Measurements from ENCODE around the gene OGFR.

OGFR gene

DNA sequence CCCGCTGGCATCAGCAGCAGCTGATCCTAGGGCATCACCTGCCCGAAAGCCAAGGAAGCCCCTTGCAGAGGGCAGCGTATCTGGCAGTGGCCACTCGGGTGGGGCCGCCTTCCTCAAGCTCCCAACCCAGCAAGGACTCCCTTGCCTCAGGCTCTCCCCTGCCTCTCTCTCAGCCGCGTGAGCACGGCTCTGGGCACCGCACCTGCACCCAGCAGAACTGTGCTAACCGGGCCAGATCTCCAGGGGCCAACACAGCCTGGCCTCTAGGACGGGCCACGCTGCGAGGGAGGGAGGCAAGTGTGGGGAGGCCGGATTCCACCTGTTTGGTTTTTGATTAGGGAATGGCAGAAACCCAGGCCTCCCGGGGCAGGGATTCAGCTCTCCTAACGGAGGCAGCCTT is 20.1 kb upstream of the OGFR start:
- DNase-seq (ENCODE audit: low read depth), result no peak

DNA sequence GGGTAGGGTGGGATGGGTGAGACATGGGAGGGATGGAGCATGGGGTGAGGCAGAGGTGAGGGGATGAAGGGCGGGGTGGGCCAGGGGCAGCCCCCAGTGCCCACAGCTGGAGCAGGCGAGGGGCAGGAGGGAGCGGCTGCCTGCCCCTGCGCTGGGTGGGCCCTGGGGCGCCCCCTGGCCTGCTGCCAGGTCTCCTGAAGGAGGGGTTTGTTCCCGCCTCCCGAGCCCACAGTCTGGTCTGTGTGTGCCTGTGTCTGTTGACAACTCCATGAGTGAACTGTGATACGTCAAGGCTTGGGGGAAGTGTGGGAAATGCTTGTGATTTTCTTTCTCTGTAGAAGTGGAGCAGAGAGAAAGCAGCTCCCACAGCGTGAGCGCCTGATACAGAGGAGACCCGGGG is 19.2 kb upstream of the OGFR start:
- no peak for DNase-seq (ENCODE audit: low read depth)

DNA sequence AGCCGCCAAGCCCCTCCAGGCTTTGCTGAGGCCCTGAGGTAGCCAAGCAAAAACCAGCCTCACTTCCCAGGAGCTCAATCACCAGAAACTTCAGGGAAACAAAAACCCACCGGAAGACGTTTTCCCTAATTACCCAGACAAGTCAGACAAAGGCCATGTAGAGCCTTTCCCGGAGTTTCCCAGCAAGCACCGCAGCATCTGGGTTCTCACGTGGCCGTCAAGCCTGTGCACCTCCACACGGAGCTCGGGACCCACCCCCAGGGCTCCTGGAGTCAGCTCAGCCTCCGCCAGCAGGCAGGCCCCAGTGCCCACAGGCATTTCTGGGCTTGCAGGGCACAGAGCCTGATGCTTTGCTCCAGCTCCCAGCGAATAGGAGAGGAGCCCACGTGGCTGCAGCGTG is 18.5 kb upstream of the OGFR start:
- no peak for DNase-seq (ENCODE audit: low read depth)

DNA sequence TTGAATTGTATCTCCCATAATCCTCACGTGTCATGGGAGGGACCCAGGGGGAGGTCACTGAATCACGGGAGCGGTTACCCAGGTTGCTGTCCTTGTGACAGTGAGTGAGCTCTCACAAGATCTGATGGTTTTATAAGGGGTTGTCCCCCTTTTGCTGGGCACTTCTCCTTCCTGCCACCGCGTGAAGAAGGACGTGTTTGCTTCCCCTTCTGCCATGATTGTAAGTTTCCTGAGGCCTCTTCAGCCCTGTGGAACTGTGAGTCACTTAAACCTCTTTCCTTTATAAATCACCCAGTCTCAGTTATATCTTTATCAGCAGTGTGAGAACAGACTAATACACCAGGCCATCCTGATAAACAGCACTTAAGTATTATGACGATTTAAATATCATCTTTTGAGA is 17.3 kb upstream of the OGFR start:
- DNase-seq (ENCODE audit: low read depth), result no peak

DNA sequence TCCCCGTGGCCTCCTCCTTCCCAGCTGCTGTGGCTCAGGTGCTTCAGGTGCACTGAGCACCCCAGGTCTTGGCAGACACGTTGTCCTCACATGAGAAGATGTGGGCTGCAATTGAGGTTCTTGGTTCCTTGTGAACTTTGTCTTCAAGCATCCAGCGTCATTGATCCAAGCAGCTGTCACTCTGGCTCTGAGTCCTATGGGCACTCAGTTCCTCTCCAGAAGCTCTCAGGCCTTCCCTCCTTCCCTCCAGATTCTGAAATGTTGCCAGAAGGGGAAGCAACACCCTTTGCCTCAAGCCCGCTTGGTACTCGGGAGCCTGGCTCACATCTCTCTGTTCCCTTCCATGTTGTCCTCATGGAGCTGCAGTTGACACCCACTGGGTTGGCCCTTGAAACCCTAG is 16.8 kb upstream of the OGFR start:
- DNase-seq (ENCODE audit: low read depth), result no peak

DNA sequence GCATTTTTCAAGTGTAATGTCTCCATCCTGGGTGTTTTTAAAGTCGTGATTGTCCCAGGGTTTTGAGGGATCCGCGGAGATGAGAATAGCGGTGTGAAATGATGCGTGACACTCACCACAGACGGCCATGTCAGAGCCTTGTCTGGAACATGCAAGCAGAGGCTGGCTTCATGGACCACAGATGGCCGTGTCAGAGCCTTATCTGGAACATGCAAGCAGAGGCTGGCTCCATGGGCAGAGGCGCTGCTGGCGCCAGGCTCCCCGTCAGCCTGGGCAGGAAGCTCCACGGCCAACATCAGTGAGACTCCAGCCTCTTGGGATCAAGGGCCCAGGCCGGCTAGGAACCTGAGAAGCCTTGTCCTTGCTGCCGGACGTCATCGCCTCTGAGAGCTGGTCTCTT is 16.0 kb upstream of the OGFR start:
- no peak for DNase-seq (ENCODE audit: low read depth)

DNA sequence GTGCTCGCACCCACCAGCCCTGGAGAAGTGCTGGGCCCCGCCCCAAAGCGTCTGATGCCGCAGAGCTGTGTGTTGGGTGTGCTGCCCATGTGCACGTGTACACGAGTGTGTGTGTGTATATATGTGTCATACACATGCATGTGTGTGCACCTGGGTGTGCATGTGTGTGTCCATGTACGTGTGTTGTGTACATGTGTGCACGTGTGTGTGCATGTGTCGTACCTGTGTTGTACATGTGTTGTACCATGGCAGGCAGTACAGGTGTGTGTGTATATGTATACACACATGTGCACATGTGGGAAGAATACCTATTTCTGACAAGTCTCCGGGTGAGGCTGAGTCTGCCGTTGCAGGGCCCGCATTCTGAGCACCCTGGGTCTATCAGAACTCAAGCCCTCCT is 14.6 kb upstream of the OGFR start:
- DNase-seq (ENCODE audit: low read depth), result no peak

DNA sequence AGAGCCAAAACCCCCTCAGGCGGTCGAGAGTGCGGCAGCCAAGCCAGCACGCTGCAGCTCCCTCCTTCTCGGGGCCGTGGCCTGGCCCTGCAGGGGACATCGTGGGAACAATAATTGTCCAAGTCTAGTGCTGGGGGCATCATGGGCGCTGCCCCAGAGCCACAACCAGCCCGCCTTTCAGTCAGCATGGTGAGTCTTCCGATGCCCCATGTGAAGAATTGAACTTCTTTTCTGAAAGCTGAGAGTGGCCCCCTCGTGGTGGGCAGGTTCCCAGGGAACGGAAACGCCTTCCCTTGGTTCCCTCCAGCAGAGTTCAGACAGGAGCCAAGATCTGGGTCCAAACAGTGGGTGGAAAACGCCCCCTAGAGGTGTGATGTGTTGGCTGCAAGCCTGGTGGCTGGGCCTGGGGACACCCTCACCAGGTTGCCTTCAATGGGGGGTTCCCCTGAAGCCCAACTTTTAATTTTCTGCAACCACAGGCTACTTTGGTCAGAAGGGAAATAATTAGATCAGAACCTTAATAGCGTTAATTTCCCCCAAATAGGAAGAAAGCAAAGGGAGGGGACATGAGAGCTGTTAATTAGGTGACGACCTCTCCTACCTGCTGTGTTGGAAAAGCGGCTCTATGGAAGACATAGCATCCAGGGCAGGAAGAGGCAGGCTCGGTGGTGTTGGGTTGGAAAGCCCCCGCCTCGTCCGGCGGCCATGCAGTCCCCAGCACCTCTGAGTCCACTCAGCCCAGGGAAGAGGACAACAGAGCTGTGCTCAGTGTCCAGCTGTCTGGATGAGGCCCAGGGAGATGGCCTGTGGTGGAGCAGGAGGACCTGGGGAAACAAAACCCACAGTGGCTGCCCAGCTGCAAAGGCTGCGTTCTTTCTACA is 13.1 kb upstream of the OGFR start:
- peak; percentile 60 for DNase-seq (ENCODE audit: low read depth)

DNA sequence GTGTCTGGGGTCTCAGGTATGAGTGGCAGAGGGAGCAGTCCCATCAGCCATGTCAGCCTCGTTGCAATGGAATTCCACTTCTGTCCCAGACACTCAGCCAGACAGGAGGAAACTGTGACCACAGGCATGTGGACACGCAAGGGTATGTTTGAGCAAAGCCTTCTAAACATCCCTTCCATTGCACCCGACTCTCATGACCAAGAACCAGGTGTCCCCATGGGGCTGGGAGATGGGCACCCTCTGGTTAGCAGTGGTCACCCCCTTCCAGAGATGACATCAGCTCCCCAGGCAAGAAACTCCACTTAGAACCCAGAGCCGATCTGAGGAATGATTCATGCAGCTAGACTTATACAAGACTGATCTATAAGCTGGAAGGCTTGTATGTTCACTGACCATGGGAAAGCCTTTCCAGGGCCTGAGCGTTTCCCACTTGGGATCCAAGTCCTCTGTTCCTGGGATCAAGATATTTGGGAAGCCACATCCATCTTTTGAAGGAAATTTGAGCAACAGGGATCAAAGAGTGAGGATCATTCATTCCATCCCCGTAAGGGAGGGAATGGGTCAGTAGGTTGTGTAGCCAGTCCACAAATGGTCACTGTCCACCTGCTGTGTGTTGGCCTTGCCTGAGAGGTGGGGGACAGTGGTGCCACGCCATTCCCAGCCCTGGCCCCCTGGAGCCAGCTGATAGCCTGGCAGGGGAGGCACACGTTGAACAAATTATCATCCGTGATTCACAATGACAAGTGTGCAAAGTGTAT is 12.3 kb upstream of the OGFR start:
- no peak for DNase-seq (ENCODE audit: low read depth)

DNA sequence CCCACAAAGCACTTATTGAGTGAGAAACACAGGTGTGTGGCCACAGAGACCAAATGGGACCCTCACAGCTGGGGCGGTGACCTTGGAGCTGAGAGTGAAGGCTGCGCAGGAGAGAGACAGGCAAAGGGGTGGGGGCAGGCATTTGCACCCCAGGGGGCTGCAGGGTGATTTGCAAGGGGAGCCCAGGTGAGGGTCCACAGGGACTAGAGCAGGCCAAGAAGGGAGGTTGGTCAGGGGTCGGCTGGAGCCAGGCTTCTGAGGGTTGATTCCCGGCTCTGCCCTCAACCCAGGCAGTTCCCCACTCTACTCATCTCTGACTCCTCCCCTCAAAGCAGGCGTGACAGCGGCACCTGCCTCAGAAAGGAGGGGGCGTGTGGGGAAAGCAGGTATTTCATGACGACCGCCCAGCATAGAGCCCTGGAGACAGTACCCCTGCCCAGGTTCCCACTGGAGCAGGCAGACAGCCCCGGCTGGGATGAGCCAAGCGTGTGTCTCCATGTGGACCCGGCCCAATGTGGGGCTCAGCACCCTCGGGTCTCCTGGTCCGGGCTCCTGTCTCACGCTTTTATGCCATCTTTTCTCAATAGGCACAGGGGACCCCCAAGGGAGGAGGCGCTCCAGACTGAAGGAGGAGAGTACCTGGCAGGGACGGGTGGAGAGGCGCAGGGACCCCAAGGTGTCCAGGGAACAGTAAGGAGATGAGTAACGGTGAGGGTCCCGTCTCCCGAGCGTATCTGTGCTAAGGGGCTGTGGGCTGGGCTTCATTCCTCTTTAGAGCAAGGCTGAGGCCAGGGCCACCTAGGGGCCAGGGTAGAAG is 11.5 kb upstream of the OGFR start:
- no peak for DNase-seq (ENCODE audit: low read depth)

DNA sequence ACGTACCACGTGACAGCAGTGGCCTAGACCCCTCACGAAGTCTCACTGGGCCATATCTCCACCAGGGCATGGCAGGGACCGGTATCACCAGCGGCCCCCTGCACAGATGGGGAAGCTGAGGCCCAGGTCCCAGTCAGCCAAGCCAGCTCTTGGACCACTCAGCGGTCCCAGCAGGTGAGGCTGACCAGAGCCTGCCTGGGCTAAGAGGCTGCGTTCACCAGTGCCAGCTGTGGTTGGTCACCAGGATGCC is 11.0 kb upstream of the OGFR start:
- DNase-seq (ENCODE audit: low read depth), result no peak

DNA sequence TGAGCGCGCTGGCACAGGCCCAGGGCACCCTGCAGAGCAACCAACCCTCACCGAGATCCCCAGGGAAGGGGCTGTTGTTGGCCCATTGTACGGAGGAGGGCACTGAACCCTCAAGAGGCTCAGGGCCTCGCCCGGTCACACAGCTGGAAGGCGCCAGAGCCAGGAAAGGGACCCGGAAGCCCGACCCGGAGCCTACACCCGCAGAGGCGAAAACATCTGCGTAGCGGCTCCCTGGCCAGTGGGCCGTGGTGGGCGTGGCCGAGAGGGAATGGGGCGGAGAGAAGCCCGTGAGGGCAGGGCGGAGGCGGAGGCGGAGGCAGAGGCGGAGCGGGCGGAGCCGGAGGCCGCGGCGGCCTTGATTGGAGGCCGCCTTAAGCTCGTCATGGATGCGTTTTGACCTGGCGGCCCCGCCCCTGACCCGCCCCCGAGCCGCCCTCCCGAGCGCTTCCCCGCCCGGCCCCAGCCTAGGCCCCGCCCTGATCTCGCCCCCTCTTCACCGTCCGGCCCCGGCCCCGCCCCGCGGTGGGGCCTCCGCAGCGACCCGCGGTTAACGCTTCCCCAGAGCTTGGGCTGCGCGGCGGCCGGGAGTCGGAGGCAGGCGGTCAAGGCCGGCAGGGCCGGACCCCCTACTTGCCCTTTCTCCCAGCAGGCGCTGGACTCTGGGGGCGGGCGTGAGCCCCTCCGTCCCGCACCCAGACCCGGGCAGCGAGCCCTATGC is 10.5 kb upstream of the OGFR start:
- DNase-seq (ENCODE audit: low read depth), result peak; percentile 90

DNA sequence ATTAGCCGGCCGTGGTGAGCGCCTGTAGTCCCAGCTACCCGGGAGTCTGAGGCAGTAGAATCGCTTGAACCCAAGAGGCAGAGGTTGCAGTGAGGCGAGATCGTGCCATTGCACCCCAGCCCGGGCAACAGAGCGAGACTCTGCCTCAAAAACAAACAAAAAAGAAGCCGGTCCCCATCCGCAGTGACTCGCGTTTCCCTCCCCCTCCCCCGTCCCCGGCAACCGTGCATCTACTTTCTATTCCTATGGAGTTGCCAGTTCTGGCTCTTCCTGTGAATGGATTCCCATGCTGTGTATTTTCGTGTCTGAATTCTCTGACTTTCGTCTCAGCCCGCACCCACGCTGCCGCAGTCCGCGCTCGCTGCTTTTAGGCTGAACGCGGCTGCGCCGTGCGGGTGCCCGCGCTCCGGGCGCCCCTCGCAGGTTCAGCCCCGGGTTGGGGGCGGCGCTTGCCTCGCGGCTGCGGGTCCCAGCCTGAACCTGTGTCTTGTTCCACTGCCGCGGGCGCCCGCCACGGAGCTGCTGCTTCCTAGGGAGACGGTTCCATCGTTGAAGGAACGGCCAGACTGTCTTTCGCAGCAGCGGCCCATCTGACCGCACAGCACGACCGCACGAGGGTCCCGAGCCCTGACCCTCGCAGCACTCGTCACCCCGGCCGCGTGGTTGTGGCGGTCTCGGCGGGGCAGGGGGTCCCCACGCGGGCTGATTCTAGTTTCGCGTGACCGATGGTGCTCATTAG is 9.4 kb upstream of the OGFR start:
- peak; percentile 55 for DNase-seq (ENCODE audit: low read depth)

DNA sequence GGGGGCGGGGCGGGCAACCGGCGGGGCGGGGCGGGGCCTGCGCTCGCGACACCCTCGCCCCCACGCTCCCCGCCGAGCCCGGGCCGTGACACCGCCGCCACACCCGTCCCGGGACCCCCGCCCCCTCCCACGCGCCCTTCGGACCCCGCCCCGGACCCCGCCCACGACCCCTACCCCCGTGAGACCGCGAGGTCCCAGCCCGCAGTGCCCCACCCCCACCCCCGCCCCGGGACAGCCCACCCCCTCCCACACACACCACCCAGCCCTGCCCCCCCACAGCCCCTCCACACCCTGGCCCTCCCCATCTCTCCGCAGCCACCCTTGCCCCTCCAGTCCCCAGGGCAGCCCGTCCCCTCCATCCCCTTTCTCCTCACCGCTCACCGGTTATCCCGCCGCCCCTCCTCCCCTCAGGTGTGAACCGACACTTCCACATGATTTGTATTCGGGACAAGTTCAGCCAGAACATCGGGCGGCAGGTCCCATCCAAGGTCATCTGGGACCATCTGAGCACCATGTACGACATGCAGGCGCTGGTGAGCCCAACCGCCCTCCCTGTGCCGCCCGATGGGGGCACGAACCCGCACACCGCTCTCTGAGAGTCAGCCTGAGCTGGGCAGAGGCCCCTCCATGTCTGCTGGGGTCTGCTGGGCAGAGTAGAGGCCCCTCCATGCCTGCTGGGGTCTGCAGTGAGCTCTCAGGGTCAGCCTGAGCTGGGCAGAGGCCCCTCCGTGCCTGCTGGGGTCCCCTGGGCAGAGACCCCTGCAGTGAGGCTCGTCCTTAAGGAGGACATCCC is 7.7 kb upstream of the OGFR start:
- DNase-seq (ENCODE audit: low read depth), result no peak

DNA sequence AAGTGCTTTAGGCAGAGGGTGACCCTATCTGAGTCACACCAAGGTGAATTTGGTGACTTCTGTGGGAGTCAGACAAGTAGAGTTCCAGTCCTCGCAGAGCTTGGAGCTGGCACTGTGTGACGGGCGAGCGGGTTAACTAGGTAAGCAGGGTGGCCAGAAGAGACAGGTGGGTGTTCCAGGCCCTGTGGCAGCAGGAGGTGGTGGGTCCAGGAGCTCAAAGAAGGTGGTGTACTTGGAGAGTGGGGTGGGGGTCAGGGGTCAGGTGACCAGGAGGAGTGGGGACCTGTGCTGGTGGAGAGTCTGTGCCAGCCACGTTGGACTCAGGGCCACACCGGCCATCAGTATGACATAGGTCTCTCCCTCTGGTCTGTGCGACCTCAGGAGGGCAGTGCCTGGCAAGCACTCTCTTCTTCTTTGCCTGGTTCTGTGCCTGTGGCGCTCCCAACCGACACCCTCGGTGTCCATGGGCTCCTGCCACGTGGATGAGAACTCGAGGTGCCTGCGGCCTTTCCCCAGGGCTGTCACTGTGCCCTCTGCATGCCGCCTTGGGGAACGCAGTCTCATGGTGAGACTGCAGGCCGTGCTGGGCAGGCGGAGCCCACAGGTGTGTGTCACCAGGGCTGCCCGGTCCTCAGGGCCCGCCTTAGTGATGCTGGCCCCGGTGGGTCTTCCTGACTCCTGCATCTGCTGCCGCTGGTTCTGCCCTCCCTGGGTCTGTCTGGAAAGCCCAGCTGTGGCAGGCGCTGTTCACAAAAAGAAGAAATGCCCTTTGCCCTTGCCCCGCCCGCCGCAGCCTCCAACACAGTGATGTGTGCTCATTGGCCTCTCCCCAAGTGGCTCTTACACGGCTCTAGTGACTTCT is 6.7 kb upstream of the OGFR start:
- DNase-seq (ENCODE audit: low read depth), result no peak

DNA sequence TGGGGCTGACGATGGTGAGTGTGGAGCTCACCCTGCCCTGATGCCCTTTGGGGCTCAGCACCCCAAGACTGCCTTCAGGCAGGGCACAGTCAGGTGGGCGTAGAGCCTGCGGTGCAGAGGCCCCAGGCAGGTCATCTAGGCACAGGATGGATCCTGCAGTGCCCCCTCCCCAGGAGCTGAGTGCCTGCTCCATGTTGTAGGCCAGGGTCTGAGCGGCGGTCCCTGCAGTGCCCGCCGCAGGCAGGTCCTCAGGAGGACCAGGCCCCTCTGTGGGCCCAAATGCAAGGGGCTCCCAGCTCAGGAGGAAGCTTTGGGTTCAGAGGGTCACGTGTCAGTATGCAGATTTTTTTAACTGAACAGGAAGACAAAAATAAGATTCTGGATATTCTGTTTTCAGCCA is 5.6 kb upstream of the OGFR start:
- DNase-seq (ENCODE audit: low read depth), result no peak

DNA sequence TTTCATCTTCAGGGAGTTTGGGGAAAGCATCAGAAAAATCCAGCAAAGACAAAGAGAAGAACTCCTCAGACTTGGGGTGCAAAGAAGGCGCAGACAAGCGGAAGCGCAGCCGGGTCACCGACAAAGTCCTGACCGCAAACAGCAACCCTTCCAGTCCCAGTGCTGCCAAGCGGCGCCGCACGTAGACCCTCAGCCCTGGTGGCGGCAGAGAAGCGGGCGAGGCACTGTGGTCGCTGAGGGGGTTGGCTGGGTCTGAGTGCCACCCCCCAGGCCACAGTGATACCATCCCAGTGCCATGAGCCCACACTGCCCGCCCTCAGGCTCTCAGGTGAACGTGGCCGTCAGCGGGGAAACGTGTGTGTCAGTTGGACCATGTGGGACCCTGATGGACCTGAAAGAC is 5.2 kb upstream of the OGFR start:
- DNase-seq (ENCODE audit: low read depth), result no peak

DNA sequence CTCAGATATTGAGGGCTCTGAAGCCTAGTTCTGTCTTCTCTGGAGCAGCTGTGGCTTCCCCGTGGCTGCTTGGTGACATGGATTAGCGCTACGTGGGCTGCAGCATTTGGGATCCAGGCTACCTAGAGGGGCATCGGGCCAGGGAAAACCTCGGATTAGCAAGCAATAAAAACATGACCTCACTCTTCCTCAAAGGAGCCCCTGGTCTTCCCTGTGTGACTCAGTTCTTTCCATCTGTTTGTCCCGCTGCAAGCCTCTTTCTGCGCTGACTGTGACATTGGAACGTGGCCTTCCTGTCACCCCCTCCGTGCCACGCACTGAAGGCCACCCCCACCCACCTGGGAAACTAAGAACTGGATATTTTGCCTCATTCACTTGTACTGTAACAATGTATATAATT is 4.8 kb upstream of the OGFR start:
- DNase-seq (ENCODE audit: low read depth), result no peak

DNA sequence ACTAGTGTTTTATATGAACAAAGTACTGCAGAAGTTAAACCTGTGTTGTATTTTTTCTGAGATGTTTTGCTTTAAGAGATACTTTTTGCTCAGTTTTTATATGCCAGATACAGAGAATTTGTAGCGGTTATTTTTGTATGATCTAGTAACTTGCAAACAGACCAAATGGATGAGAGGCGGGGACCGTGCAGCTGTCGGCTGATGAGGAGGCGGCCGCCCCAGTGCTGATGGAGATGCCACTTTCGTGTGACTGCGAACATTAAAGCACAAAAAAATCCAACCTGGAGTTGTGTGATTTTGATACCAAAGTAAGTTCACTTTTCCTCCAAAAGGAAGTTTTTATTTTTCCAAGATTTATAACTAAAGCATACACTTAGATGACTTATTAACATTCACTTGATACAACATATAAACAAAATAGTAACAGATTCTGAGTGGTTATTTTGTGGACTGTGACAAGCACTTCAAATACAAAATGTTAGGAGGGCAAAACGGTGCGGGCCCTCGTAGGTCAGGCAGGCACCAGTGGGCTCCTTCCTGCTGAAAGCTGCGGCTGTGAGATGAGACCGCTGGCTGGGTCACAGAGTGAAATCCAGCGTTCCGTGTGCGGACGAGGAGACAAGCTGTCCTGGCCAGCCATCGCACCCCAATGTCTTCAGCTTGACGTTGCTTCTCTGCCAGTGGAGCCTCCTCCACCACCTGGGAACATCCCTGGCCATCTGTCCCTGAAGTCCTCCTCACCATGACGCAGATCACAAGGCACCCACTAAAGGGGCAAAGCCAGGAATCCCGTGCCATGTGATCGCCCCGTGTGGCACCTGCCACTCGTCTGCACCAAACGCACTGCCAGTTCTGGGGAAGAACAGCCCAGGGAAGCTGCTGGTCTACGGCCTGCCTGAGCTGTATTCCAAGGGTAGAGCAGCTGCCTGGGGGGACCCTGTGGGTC is 4.0 kb upstream of the OGFR start:
- no peak for DNase-seq (ENCODE audit: low read depth)

All from activated T-helper 1 cell treated with Interleukin-2 at 50 U/mL for 16 hours (primary cell).